SU-DHL-6 (cell line): ENCODE measurements around the gene PLXNB2.

Experiments
- H2AFZ ChIP-seq: fragments of 200-600 bp; sonication (generic); 2 replicates; pipeline ENCODE4 v1.6.1; 2014; ENCODE audit warnings: low read depth, mild to moderate bottlenecking, moderate library complexity, mixed read lengths, antibody characterized with exemption, low read length; ENCODE audit not compliant: severe bottlenecking
- H3F3A ChIP-seq: fragments of 200-600 bp; shearing (Covaris generic); 2 replicates; pipeline ENCODE4 v1.6.0; 2016; ENCODE audit warnings: antibody characterized with exemption, mild to moderate bottlenecking; ENCODE audit not compliant: insufficient read depth
- H3K27ac ChIP-seq: fragments of 200-600 bp; sonication (generic); 2 replicates; pipeline ENCODE4 v1.5.1; 2016; ENCODE audit warnings: low read depth, mild to moderate bottlenecking, low read length, moderate library complexity, mixed read lengths
- H3K27me3 ChIP-seq: fragments of 200-600 bp; sonication (generic), shearing (Covaris generic); 2 replicates; pipeline ENCODE4 v1.6.0; 2014; ENCODE audit warnings: mild to moderate bottlenecking, low read length
- H3K36me3 ChIP-seq: fragments of 200-600 bp; sonication (generic); 2 replicates; pipeline ENCODE4 v1.6.1; 2014; ENCODE audit warnings: mild to moderate bottlenecking, low read length, mixed read lengths
- H3K4me2 ChIP-seq: fragments of 300-600, 200-600 bp; shearing (Covaris generic), sonication (generic); 2 replicates; pipeline ENCODE4 v1.6.0; 2014; ENCODE audit warnings: low read length, low read depth, mild to moderate bottlenecking; ENCODE audit not compliant: poor library complexity, severe bottlenecking
- H3K4me3 ChIP-seq: fragments of 200-600 bp; sonication (generic); 2 replicates; pipeline ENCODE4 v1.5.1; 2014; ENCODE audit warnings: antibody characterized with exemption, low read length, mild to moderate bottlenecking, mixed read lengths; ENCODE audit not compliant: insufficient read depth, poor library complexity, severe bottlenecking
- H3K79me2 ChIP-seq: fragments of 200-600 bp; sonication (generic); 2 replicates; pipeline ENCODE4 v1.6.1; 2014; ENCODE audit warnings: mild to moderate bottlenecking, low read length, moderate library complexity; ENCODE audit not compliant: insufficient read depth
- H3K9ac ChIP-seq: fragments of 200-600 bp; sonication (generic); 2 replicates; pipeline ENCODE4 v1.7.0; 2014; ENCODE audit warnings: mild to moderate bottlenecking, low read length
- H3K9me2 ChIP-seq: fragments of 200-600 bp; sonication (generic); replicated peaks from 2 replicates; pipeline ENCODE4 v1.6.1; 2014; ENCODE audit warnings: low read length; ENCODE audit not compliant: insufficient read depth
- H3K9me3 ChIP-seq: fragments of 200-600 bp; sonication (generic); 2 replicates; pipeline ENCODE4 v1.6.1; 2014; ENCODE audit warnings: low read length, mixed read lengths; ENCODE audit not compliant: insufficient read depth
- H4K20me1 ChIP-seq: fragments of 200-600 bp; sonication (generic); 2 replicates; pipeline ENCODE4 v1.6.1; 2014; ENCODE audit warnings: low read depth, mild to moderate bottlenecking, antibody characterized with exemption, low read length, moderate library complexity, mixed read lengths
- CTCF ChIP-seq: fragments of 200-600 bp; sonication (generic); IDR thresholded peaks from one replicate; pipeline ENCODE4 v1.5.1; 2017; ENCODE audit warnings: antibody characterized with exemption, mild to moderate bottlenecking, low read length, moderate library complexity; ENCODE audit not compliant: insufficient read depth, poor library complexity, severe bottlenecking
- EZH2phosphoT487 ChIP-seq: fragments of 200-600 bp; sonication (generic), shearing (Covaris generic); conservative IDR thresholded peaks from 2 replicates; pipeline ENCODE4 v1.6.1; 2018; ENCODE audit warnings: mild to moderate bottlenecking, antibody characterized with exemption, low read length, moderate library complexity, mixed read lengths

PLXNB2 gene

GRCh38 chr22:50259302-50259701 is 48.1 kb downstream of the PLXNB2 start:
- H3K36me3 ChIP-seq = no peaks in the 10 kb centered on the region
- H3K4me3 ChIP-seq = no peak overlapping the region

GRCh38 chr22:50258361-50259292 is 48.8 kb downstream of the PLXNB2 start:
- no peaks in the 10 kb centered on the region for H4K20me1 ChIP-seq
- H3K4me3 ChIP-seq = no peak overlapping the region
- H3K9ac ChIP-seq = no peak overlapping the region
- no peaks in the 10 kb centered on the region for H3K27me3 ChIP-seq
- no peak overlapping the region for H2AFZ ChIP-seq
- H3K27ac ChIP-seq = no peak overlapping the region
- H3F3A ChIP-seq = no peaks in the 10 kb centered on the region
- TF ChIP-seq EZH2phosphoT487 (no peak), CTCF (no peak)
- H3K9me2 ChIP-seq = no peaks in the 10 kb centered on the region
- no peaks in the 10 kb centered on the region for H3K79me2 ChIP-seq
- no peaks in the 10 kb centered on the region for H3K9me3 ChIP-seq
- H3K4me2 ChIP-seq = no peak overlapping the region
- no peaks in the 10 kb centered on the region for H3K36me3 ChIP-seq

More at GRCh38 chr22:50259302-50259701, 48.1 kb downstream of the PLXNB2 start:
- no peaks in the 10 kb centered on the region for H3K9me2 ChIP-seq
- H3F3A ChIP-seq = no peaks in the 10 kb centered on the region
- H4K20me1 ChIP-seq = no peaks in the 10 kb centered on the region
- no peak overlapping the region for H2AFZ ChIP-seq
- no peak overlapping the region for H3K4me2 ChIP-seq
- H3K27ac ChIP-seq = no peak overlapping the region
- no peaks in the 10 kb centered on the region for H3K27me3 ChIP-seq
- no peak for TF ChIP-seq CTCF
- TF ChIP-seq EZH2phosphoT487 = no peak
- H3K9me3 ChIP-seq = no peaks in the 10 kb centered on the region
- H3K79me2 ChIP-seq = no peaks in the 10 kb centered on the region
- H3K9ac ChIP-seq = no peak overlapping the region

GRCh38 chr22:50257451-50258360 is 49.7 kb downstream of the PLXNB2 start:
- H3K9me3 ChIP-seq = no peaks in the 10 kb centered on the region
- H4K20me1 ChIP-seq = no peaks in the 10 kb centered on the region
- H3K9ac ChIP-seq = no peak overlapping the region
- H3K79me2 ChIP-seq = no peaks in the 10 kb centered on the region
- H3K9me2 ChIP-seq = no peaks in the 10 kb centered on the region
- no peaks in the 10 kb centered on the region for H3K27me3 ChIP-seq
- TF ChIP-seq EZH2phosphoT487 = no peak
- no peak for TF ChIP-seq CTCF
- no peaks in the 10 kb centered on the region for H3K36me3 ChIP-seq
- no peak overlapping the region for H3K27ac ChIP-seq
- no peak overlapping the region for H2AFZ ChIP-seq
- H3K4me2 ChIP-seq = no peak overlapping the region
- H3K4me3 ChIP-seq = no peak overlapping the region
- H3F3A ChIP-seq = no peaks in the 10 kb centered on the region
